NK-92 (cell line): ENCODE results near the gene AANAT.

Experiments
- DNase-seq: peaks from one replicate; lab custom pipeline; 2025; ENCODE audit not compliant: unreplicated experiment; lab: John Stamatoyannopoulos, UW

AANAT gene

GRCh38 chr17:76467366-76467765 is at the start of gene AANAT:
TSS of gene AANAT (plus strand) at chr17:76467603. CDS start at chr17:76468747, 1,144 bp downstream.
- no peak for DNase-seq

GRCh38 chr17:76419576-76420260 is 47.7 kb upstream of the AANAT start:
- no peak for DNase-seq

- DNase-seq, result no peak
Observed at GRCh38 chr17:76420356-76421043, 46.9 kb upstream of the AANAT start.

GRCh38 chr17:76421044-76421407 is 46.4 kb upstream of the AANAT start:
- DNase-seq, result no peak

GRCh38 chr17:76422406-76422805 is 45.0 kb upstream of the AANAT start:
- no peak for DNase-seq

GRCh38 chr17:76422860-76423259 is 44.5 kb upstream of the AANAT start:
- DNase-seq, result no peak

- DNase-seq, result no peak
Observed at GRCh38 chr17:76426853-76427252, 40.5 kb upstream of the AANAT start.

- no peak for DNase-seq
Observed at GRCh38 chr17:76427501-76428231, 39.7 kb upstream of the AANAT start.

- DNase-seq, result no peak
Observed at GRCh38 chr17:76428511-76428910, 38.9 kb upstream of the AANAT start.

GRCh38 chr17:76431509-76431908 is 35.9 kb upstream of the AANAT start:
- DNase-seq, result no peak

GRCh38 chr17:76432004-76432403 is 35.4 kb upstream of the AANAT start:
- DNase-seq, result no peak

GRCh38 chr17:76432712-76433336 is 34.6 kb upstream of the AANAT start:
- DNase-seq, result no peak

GRCh38 chr17:76433693-76434092 is 33.7 kb upstream of the AANAT start:
- DNase-seq, result no peak

GRCh38 chr17:76434870-76435269 is 32.5 kb upstream of the AANAT start:
- DNase-seq, result no peak

- DNase-seq, result no peak
Observed at GRCh38 chr17:76435751-76436150, 31.7 kb upstream of the AANAT start.

GRCh38 chr17:76437467-76438402 is 29.7 kb upstream of the AANAT start:
- DNase-seq, result no peak

- no peak for DNase-seq
Observed at GRCh38 chr17:76438906-76439305, 28.5 kb upstream of the AANAT start.

- no peak for DNase-seq
Observed at GRCh38 chr17:76439314-76439928, 28.0 kb upstream of the AANAT start.

GRCh38 chr17:76440751-76441362 is 26.5 kb upstream of the AANAT start:
- DNase-seq, result no peak
